ENCODE results near the gene SLC2A2. TPM values are rescaled to one million over a fixed set of nuclear protein-coding genes. Genes with fewer than 3 reads are reported as not detected.

SLC2A2 gene
- not detected for total RNA-seq
- not detected for polyA plus RNA-seq

DNA sequence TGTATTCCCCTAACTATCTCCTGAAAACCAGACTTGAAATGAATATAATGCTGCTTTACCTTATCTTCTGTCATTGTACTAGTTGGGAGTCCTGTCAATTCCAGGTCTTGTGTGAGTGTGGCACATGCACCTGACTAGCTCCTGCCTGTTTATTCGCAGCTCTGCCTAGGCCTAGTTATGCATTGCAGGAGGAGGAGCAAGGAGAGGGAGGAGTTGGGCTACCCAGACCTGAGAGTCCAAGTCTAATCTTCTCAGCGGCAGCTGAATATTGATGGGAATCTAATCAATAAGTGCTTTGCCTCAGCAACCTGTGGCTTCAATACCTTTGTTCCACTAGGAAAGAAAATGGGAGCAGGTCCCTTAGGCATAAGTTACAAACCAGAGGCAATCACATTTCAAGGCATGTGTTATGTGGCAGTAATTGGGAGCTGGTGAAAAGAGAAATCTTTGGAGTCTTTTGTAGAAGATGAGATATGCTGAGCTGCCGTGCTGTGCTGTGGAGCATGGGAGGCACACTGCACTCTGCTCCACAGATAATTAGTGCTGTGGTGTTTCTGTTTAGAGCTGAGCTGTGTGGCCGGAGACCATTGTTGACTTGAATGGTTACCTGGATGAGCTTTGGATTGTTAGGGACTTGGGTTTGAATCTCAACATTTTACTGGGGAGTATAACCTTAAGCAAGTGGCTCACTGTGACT lies at the start of gene SLC2A2:
TSS of gene SLC2A2 (minus strand) at position 124 of the 697 bp plus-strand sequence. CDS start at position 74, 50 bp downstream.
- POLR2A ChIA-PET = no interaction called here
- CTCF ChIA-PET = no interaction called here
- H3K4me1 Mint-ChIP-seq = peaks cover 0 to 6% (median 0%) of the 10 kb centered on the region in 3 donors

DNA sequence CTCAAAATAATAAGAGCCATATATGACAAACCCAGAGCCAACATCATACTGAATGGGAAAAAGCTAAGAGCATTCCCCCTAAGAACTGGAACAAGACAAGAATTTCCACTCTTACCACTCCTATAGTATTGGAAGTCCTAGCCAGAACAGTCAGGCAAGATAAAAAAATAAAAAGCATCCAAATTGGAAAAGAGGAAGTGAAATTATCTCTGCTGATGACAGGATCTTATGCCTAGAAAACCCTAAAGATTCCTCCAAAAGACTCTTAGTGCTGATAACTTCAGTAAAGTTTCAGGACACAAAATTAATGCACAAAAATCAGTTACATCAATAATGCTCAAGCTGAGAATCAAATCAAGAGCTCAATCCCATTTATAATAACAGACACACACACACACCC lies 45.9 kb upstream of the SLC2A2 start:
- no peaks in the 10 kb centered on the region for H3K27me3 ChIP-seq (ENCODE audit: insufficient read depth, low read length, poor library complexity, severe bottlenecking)
- Mint-ChIP-seq H3K4me1 (no peaks in the 10 kb centered on the region), H3K4me3 (no peak overlapping the region), H3K36me3 (peaks cover 25 to 86% (median 49%) of the 10 kb centered on the region in 3 donors), H3K27ac (peak overlapping the region in 1 of 8 donors; percentile 5), H3K9me3 (no peaks in the 10 kb centered on the region), H3K27me3 (no peaks in the 10 kb centered on the region)
- POLR2A ChIA-PET = interaction anchor here (0.5 kb wide), 1 partner anchor 1105 kb away, joined by 3 read pairs; no protein-coding TSS in a partner anchor
- H3K27ac ChIP-seq (ENCODE audit: low read depth, low read length) = no peak overlapping the region
- CTCF ChIA-PET = interaction anchor here (1.5 kb wide), 1 partner anchor 18 kb away, joined by 3 read pairs; no protein-coding TSS in a partner anchor
- no peak for DNase-seq
- H3K4me3 ChIP-seq (ENCODE audit: low read length) = no peak overlapping the region
- H3K9me3 ChIP-seq (ENCODE audit: low read length) = no peaks in the 10 kb centered on the region
- no peaks in the 10 kb centered on the region for H3K4me1 ChIP-seq (ENCODE audit: insufficient read depth, low read length)
- peaks cover 31% of the 10 kb centered on the region for H3K36me3 ChIP-seq (ENCODE audit: insufficient read depth, low read length)

More for the DNA sequence above, at the start of gene SLC2A2:
- H3K9me3 Mint-ChIP-seq = no peaks in the 10 kb centered on the region
- Histone ChIP-seq H3K36me3 (ENCODE audit: insufficient read depth, low read length) (no peaks in the 10 kb centered on the region), H3K27ac (ENCODE audit: low read depth, low read length) (no peak within 1 kb of the TSS), H3K9me3 (ENCODE audit: low read length) (no peaks in the 10 kb centered on the region), H3K4me1 (ENCODE audit: insufficient read depth, low read length) (peaks cover 5% of the 10 kb centered on the region), H3K4me3 (ENCODE audit: low read length) (no peak within 1 kb of the TSS), H3K27me3 (ENCODE audit: insufficient read depth, low read length, poor library complexity, severe bottlenecking) (peaks cover 3% of the 10 kb centered on the region)
- no peaks in the 10 kb centered on the region for H3K36me3 Mint-ChIP-seq
- peak within 1 kb of the TSS in 1 of 7 donors; percentile 1 for H3K4me3 Mint-ChIP-seq
- H3K27me3 Mint-ChIP-seq = peaks cover 0 to 29% of the 10 kb centered on the region in 2 donors
- no peak for DNase-seq
- no peak within 1 kb of the TSS for H3K27ac Mint-ChIP-seq

DNA sequence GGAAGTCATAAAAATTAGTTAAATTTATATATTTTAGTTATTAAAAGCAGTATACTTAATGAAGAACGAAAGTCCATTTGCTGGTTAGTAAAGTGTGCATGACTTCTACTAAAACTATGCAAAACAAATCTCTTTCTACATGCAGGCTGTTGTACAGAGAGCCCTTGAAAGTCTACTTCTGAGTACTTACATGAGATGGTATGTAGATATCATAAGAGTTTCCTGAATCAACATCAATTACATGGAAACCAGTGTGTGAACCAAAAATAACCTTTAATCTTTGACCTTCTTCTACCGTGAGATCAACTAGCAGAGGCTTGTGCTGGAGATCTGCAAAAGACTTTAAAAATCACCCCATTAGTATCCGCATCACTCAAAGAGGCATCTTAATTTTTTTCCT lies 42.1 kb upstream of the SLC2A2 start:
- H3K27me3 ChIP-seq (ENCODE audit: insufficient read depth, low read length, poor library complexity, severe bottlenecking) = no peaks in the 10 kb centered on the region
- H3K9me3 ChIP-seq (ENCODE audit: low read length) = no peaks in the 10 kb centered on the region
- Mint-ChIP-seq H3K4me1 (no peaks in the 10 kb centered on the region), H3K9me3 (no peaks in the 10 kb centered on the region), H3K27ac (peak overlapping the region in 2 of 8 donors; percentile 24 to 32), H3K27me3 (no peaks in the 10 kb centered on the region), H3K36me3 (peaks cover 35 to 94% (median 46%) of the 10 kb centered on the region in 3 donors), H3K4me3 (no peak overlapping the region)
- ChIA-PET POLR2A (no interaction called here), CTCF (no interaction called here)
- no peaks in the 10 kb centered on the region for H3K4me1 ChIP-seq (ENCODE audit: insufficient read depth, low read length)
- no peak overlapping the region for H3K27ac ChIP-seq (ENCODE audit: low read depth, low read length)
- no peak for DNase-seq
- H3K36me3 ChIP-seq (ENCODE audit: insufficient read depth, low read length) = peaks cover 51% of the 10 kb centered on the region
- H3K4me3 ChIP-seq (ENCODE audit: low read length) = no peak overlapping the region

DNA sequence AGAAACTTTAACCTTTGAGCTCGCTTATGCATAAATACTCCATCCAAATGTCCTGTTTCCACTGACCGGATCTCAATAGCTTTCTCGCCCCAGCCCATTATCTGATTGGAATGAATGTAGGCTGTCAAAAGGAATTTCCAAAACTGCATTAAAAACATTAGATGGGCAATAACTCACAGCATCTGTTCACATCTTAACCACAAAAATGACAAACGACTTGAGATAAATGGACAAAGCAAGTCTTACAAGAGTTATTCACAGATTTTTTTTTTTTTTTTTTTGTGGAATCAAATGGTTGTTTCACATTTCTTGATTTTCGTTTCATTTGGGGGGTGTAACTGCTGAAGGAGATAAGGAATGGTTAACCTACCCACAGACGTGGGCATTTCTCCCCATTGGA lies 39.7 kb upstream of the SLC2A2 start:
- Mint-ChIP-seq H3K4me3 (no peak overlapping the region), H3K36me3 (peaks cover 37 to 89% (median 52%) of the 10 kb centered on the region in 3 donors), H3K27me3 (no peaks in the 10 kb centered on the region), H3K4me1 (no peaks in the 10 kb centered on the region), H3K9me3 (no peaks in the 10 kb centered on the region), H3K27ac (no peak overlapping the region)
- no peak overlapping the region for H3K27ac ChIP-seq (ENCODE audit: low read depth, low read length)
- no peaks in the 10 kb centered on the region for H3K9me3 ChIP-seq (ENCODE audit: low read length)
- CTCF ChIA-PET = no interaction called here
- no peak overlapping the region for H3K4me3 ChIP-seq (ENCODE audit: low read length)
- no peaks in the 10 kb centered on the region for H3K27me3 ChIP-seq (ENCODE audit: insufficient read depth, low read length, poor library complexity, severe bottlenecking)
- H3K36me3 ChIP-seq (ENCODE audit: insufficient read depth, low read length) = peaks cover 43% of the 10 kb centered on the region
- no peaks in the 10 kb centered on the region for H3K4me1 ChIP-seq (ENCODE audit: insufficient read depth, low read length)
- DNase-seq = no peak
- POLR2A ChIA-PET = no interaction called here

DNA sequence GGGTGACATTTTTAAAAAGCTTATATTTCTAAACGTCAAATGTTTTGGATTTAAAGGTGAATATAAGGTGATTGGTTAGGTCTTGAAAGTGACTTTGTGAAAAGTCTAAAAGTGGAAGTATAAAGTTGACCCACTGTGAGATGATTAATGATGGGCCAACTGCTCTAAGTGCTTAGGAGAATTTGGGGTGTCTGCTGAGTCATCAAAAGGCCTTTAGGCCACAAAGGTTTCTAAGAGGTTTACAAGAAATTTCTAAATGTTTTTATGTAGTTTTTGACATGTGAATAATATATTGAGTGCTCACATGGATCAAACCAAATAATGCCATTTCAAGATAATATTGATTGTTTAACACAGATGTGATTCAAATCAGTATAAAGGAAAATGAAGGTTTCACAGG lies 39.2 kb upstream of the SLC2A2 start:
- no peaks in the 10 kb centered on the region for H3K9me3 ChIP-seq (ENCODE audit: low read length)
- no peak overlapping the region for H3K27ac ChIP-seq (ENCODE audit: low read depth, low read length)
- no peaks in the 10 kb centered on the region for H3K4me1 Mint-ChIP-seq
- no peaks in the 10 kb centered on the region for H3K9me3 Mint-ChIP-seq
- peaks cover 42% of the 10 kb centered on the region for H3K36me3 ChIP-seq (ENCODE audit: insufficient read depth, low read length)
- H3K27me3 ChIP-seq (ENCODE audit: insufficient read depth, low read length, poor library complexity, severe bottlenecking) = no peaks in the 10 kb centered on the region
- H3K4me3 ChIP-seq (ENCODE audit: low read length) = no peak overlapping the region
- CTCF ChIA-PET = no interaction called here
- H3K4me1 ChIP-seq (ENCODE audit: insufficient read depth, low read length) = no peaks in the 10 kb centered on the region
- no peak for DNase-seq
- H3K36me3 Mint-ChIP-seq = peaks cover 37 to 87% (median 51%) of the 10 kb centered on the region in 3 donors
- no peak overlapping the region for H3K27ac Mint-ChIP-seq
- H3K27me3 Mint-ChIP-seq = no peaks in the 10 kb centered on the region
- H3K4me3 Mint-ChIP-seq = no peak overlapping the region
- POLR2A ChIA-PET = no interaction called here

DNA sequence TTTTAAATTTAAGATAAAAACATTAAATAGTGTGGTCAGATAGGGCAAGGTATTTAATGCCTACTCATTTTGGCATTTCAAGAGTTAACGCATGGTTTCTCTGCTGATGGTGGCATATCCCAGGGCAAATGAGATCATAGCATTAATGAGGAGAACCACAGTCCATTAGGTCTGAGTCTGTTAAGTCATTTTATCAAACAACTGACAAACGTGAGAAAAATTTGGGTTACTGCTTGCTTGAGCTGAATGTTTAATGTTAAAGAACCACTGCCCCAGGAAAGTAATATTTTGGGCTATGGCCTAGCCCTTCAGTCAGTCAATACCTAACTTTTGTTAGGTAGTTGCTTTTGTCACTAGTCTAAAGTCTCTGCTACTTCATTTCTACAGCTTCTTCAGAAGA lies 37.9 kb upstream of the SLC2A2 start:
- no peak overlapping the region for H3K27ac Mint-ChIP-seq
- ChIA-PET POLR2A (no interaction called here), CTCF (no interaction called here)
- no peaks in the 10 kb centered on the region for H3K27me3 ChIP-seq (ENCODE audit: insufficient read depth, low read length, poor library complexity, severe bottlenecking)
- H3K9me3 Mint-ChIP-seq = no peaks in the 10 kb centered on the region
- peaks cover 26 to 76% (median 43%) of the 10 kb centered on the region in 3 donors for H3K36me3 Mint-ChIP-seq
- H3K4me3 ChIP-seq (ENCODE audit: low read length) = no peak overlapping the region
- peaks cover 29% of the 10 kb centered on the region for H3K36me3 ChIP-seq (ENCODE audit: insufficient read depth, low read length)
- H3K4me3 Mint-ChIP-seq = no peak overlapping the region
- DNase-seq = no peak
- no peak overlapping the region for H3K27ac ChIP-seq (ENCODE audit: low read depth, low read length)
- no peaks in the 10 kb centered on the region for H3K9me3 ChIP-seq (ENCODE audit: low read length)
- no peaks in the 10 kb centered on the region for H3K27me3 Mint-ChIP-seq
- no peaks in the 10 kb centered on the region for H3K4me1 Mint-ChIP-seq
- H3K4me1 ChIP-seq (ENCODE audit: insufficient read depth, low read length) = no peaks in the 10 kb centered on the region

DNA sequence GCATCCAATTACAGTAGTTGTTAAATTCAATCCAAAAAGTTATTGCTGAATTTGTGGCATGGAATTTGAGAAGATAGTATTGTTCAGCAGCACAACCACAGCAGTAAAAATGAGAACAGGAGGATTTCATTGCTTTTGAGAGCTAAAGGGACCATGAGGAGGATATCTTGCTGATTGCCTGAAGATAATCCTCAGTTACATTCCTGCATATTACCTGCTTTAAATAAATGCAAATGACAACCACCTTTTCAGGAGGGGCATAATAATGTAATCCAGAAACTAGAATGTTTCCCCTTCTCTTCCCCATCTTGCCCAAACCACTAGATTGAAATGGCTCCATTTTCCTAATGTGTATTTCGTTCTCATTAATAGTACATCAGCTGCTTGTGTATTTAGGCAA lies 35.2 kb upstream of the SLC2A2 start:
- no peaks in the 10 kb centered on the region for H3K4me1 Mint-ChIP-seq
- H3K9me3 Mint-ChIP-seq = no peaks in the 10 kb centered on the region
- Histone ChIP-seq H3K27ac (ENCODE audit: low read depth, low read length) (no peak overlapping the region), H3K4me1 (ENCODE audit: insufficient read depth, low read length) (no peaks in the 10 kb centered on the region), H3K9me3 (ENCODE audit: low read length) (no peaks in the 10 kb centered on the region), H3K36me3 (ENCODE audit: insufficient read depth, low read length) (peaks cover 17% of the 10 kb centered on the region), H3K4me3 (ENCODE audit: low read length) (no peak overlapping the region), H3K27me3 (ENCODE audit: insufficient read depth, low read length, poor library complexity, severe bottlenecking) (no peaks in the 10 kb centered on the region)
- ChIA-PET CTCF (no interaction called here), POLR2A (no interaction called here)
- no peak for DNase-seq
- peak overlapping the region in 1 of 8 donors; percentile 17 for H3K27ac Mint-ChIP-seq
- H3K27me3 Mint-ChIP-seq = no peaks in the 10 kb centered on the region
- no peak overlapping the region for H3K4me3 Mint-ChIP-seq
- H3K36me3 Mint-ChIP-seq = peaks cover 19 to 53% (median 26%) of the 10 kb centered on the region in 3 donors

DNA sequence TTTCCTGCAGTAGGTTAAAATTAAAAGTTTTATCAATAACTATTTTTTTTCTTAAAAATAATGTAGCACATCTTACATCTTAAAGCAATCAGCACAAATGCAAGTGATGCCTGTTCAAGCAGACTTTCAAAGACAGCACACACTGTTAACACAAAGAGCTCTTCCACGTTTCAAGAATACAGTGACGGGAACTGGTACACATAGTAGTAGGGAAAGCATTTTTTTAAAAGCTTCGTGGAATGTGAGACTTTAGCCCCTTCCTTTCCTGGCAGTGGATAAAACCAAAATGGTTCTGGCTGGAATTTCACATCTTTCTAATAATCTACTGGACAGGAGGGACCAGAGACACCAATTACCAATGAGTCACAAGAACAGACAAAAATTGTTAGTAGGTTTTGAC lies 33.5 kb upstream of the SLC2A2 start:
- POLR2A ChIA-PET = no interaction called here
- Mint-ChIP-seq H3K27ac (peak overlapping the region in 1 of 8 donors; percentile 17), H3K27me3 (no peaks in the 10 kb centered on the region), H3K4me3 (no peak overlapping the region), H3K4me1 (no peaks in the 10 kb centered on the region), H3K36me3 (peaks cover 5 to 35% (median 19%) of the 10 kb centered on the region in 3 donors), H3K9me3 (no peaks in the 10 kb centered on the region)
- Histone ChIP-seq H3K9me3 (ENCODE audit: low read length) (no peaks in the 10 kb centered on the region), H3K27me3 (ENCODE audit: insufficient read depth, low read length, poor library complexity, severe bottlenecking) (no peaks in the 10 kb centered on the region), H3K4me3 (ENCODE audit: low read length) (no peak overlapping the region), H3K4me1 (ENCODE audit: insufficient read depth, low read length) (no peaks in the 10 kb centered on the region), H3K27ac (ENCODE audit: low read depth, low read length) (no peak overlapping the region), H3K36me3 (ENCODE audit: insufficient read depth, low read length) (no peaks in the 10 kb centered on the region)
- DNase-seq = no peak
- CTCF ChIA-PET = no interaction called here
